HG02840 (cell line): ENCODE measurements around the gene NFRKB.
"Not testable (repeated sequence)": the region's sequence is repeated elsewhere in the genome, so short reads cannot be mapped to it uniquely, and the experiment has no call there.

ENCODE experiments used
- ATAC-seq: cut with Tn5 transposase; IDR thresholded peaks from one replicate; pipeline ENCODE4 v1.9.1; 2021; ENCODE audit warnings: mild to moderate bottlenecking, moderate library complexity, moderate number of reproducible peaks; ENCODE audit not compliant: unreplicated experiment, low FRiP score

NFRKB gene

GRCh38 chr11:129894278-129895125 lies 876 bp downstream of the NFRKB start:
- ATAC-seq = peak; percentile 9

DNA sequence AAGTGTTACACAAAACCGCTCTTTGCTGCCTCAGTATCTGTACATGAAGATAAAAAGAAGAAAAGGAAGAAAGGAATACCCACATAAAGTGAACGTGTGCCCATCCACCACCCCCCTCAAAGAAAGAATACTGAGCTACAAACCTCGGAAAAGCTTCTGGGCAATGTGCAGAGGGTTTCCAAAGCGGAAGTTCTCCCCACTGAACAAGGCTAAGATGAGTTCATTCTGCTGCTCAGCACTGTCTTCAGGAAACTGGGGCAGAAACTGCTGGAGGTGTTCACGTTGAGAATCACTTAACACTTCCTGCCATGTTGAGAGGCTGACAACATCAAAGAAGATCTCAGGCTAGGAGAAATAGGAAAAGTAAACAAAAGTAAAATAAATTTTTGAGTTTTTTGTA lies 6.9 kb downstream of the NFRKB start:
- ATAC-seq = no peak

GRCh38 chr11:129885381-129885780 lies 10.0 kb downstream of the NFRKB start:
- ATAC-seq = no peak

GRCh38 chr11:129884581-129884980 lies 10.8 kb downstream of the NFRKB start:
- ATAC-seq = no peak

DNA sequence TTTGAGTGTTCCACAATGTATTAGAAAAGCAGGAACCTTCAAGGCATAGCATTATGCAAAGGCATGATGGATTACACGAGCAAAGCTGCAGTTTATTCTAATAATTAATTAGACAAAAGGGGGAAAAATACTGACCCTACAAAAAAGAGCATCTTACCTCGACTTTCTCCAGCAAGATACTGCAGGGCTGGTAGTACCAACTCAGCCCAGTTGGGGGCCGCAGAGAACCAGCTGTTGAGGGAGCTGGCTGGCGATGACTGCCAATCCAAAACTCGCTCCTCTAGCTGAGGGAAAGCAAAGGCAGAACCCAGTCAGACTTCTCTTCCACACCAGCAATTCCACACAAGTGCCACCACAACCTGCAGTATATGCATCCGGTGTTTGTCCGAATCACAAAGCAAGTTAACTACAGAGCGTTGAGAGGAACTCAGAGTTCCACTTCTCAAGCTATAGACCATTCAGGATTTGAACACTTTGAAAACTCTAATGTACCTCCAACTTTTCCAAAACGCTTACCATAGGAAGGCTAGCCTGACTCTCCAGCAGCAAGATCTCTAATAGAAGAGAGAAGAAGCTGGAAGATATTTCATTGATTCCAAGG lies 13.7 kb downstream of the NFRKB start:
- ATAC-seq = no peak

DNA sequence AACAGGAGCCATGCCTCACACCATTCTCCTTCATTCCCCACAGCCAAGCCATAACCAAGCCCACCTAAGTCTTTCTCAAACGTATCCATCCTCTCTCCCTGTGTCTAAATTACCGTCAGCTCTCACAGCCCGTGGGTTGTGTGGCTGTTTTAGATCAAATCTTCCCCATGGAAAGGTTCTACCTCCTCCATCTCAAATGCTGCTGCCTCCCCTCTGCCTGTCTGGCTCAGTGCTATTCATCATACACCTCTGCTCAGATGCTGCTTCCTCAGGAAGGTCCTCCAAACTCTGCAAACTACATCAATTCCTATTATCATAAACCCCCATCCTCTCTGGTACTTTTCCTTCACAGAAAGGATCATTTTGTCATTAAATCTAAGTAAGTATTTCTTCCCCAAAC lies 15.1 kb downstream of the NFRKB start:
- no peak for ATAC-seq

DNA sequence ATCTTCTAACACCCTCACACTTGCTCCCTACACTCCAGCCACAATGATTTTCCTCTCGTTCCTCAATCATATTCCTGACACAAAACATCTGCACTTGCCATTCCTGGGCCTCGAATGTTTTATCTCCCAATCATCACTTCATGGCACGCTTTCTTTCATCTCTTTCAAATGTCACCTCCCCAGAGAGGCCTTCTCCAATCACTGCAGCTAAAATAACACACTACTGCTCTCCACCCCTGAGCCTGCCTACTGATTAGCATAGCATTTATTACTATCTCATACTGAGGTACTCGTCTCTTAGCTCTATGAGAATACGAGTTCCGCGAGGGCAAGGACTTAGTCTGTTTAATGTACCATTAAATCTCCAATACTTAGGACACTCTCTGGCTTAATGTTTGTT lies 23.5 kb downstream of the NFRKB start:
- ATAC-seq = no peak

DNA sequence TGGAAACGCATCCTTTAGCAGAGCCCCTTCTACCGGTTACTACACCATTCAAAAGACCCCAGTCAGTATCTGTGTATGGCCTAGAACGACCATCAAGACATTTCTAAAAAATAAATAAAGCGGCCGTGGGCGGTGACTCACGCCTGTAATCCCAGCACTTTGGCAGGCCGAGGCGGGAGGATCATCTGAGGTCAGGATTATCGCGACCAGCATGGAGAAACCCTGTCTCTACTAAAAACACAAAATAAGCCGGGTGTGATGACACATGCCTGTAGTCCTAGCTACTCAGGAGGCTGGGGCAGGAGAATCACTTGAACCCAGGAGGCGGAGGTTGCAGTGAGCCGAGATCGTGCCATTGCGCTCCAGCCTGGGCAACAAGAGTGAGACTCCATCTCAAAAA lies 26.8 kb downstream of the NFRKB start:
- ATAC-seq = not testable (repeated sequence)

GRCh38 chr11:129866311-129866710 lies 29.1 kb downstream of the NFRKB start:
- ATAC-seq = no peak

- no peak for ATAC-seq
Measured at GRCh38 chr11:129865701-129866100, 29.7 kb downstream of the NFRKB start.

- ATAC-seq = no peak
Measured at GRCh38 chr11:129864811-129865210, 30.6 kb downstream of the NFRKB start.

GRCh38 chr11:129861702-129862522 lies 33.5 kb downstream of the NFRKB start:
- no peak for ATAC-seq

GRCh38 chr11:129856036-129856435 lies 39.3 kb downstream of the NFRKB start:
- no peak for ATAC-seq

- ATAC-seq = no peak
Measured at GRCh38 chr11:129855086-129855485, 40.3 kb downstream of the NFRKB start.

GRCh38 chr11:129854232-129854805 lies 41.1 kb downstream of the NFRKB start:
- ATAC-seq = no peak

- no peak for ATAC-seq
Measured at GRCh38 chr11:129853518-129854231, 41.7 kb downstream of the NFRKB start.

GRCh38 chr11:129852125-129852740 lies 43.1 kb downstream of the NFRKB start:
- no peak for ATAC-seq

GRCh38 chr11:129849447-129850130 lies 45.8 kb downstream of the NFRKB start:
- no peak for ATAC-seq

DNA sequence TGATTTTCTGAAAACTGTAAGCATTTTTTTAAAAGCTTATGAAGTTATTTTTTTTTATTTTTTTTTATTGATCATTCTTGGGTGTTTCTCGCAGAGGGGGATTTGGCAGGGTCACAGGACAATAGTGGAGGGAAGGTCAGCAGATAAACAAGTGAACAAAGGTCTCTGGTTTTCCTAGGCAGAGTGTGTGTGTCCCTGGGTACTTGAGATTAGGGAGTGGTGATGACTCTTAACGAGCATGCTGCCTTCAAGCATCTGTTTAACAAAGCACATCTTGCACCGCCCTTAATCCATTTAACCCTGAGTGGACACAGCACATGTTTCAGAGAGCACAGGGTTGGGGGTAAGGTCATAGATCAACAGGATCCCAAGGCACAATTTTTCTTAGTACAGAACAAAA lies 48.0 kb downstream of the NFRKB start:
- not testable (repeated sequence) for ATAC-seq
